Heart left ventricle (tissue), 16 donors: ENCODE data around the gene UBQLN1. TPM values are rescaled to one million over a fixed set of nuclear protein-coding genes. Genes with fewer than 3 reads are reported as not detected.
A peak's percentile ranks its signal among the peaks of the same experiment; 100 is the strongest.

Experiments used
- ATAC-seq, 4 donors: fragments of 200-7000 bp; cut with Tn5 transposase; one replicate each; pipeline ENCODE4 v1.9.1; 2020 to 2022; ENCODE audit warnings: moderate library complexity in 4 of 4, mild to moderate bottlenecking in 3 of 4, moderate number of reproducible peaks in 1 of 4
- DNase-seq, 5 donors: peaks; one replicate each; pipeline ENCODE4 v3.0.0-alpha.2; 2020
- H3K27ac ChIP-seq, 12 donors: fragments of 200-600 bp; sonication (generic) in 4 of 12; one replicate each; pipeline versions ENCODE4 v1.5.0 to v1.8.0; 2016 to 2022; ENCODE audit warnings: mild to moderate bottlenecking in 2 of 12
- H3K27me3 ChIP-seq, 9 donors: fragments of 200-600 bp; sonication (generic) in 2 of 9; one replicate each; pipeline versions ENCODE4 v1.5.1 to v1.8.0; 2016 to 2022; ENCODE audit warnings: mild to moderate bottlenecking in 3 of 9
- H3K36me3 ChIP-seq, 9 donors: fragments of 200-600 bp; sonication (generic) in 2 of 9; one replicate each; pipeline versions ENCODE4 v1.5.0 to v1.8.0; 2018 to 2022; ENCODE audit warnings: mild to moderate bottlenecking in 2 of 9
- H3K4me1 ChIP-seq, 12 donors: fragments of 200-600 bp; sonication (generic) in 4 of 12; one replicate each; pipeline versions ENCODE4 v1.5.0 to v1.8.0; 2016 to 2022; ENCODE audit warnings: mild to moderate bottlenecking in 3 of 12
- H3K4me3 ChIP-seq, 12 donors: fragments of 200-600 bp; sonication (generic) in 4 of 12; one replicate each; pipeline versions ENCODE4 v1.5.0 to v1.8.0; 2017 to 2022; ENCODE audit warnings: mild to moderate bottlenecking in 9 of 12, moderate library complexity in 4 of 12
- H3K9me3 ChIP-seq, 12 donors: fragments of 200-600 bp; sonication (generic) in 4 of 12; one replicate each; pipeline versions ENCODE4 v1.5.0 to v1.8.0; 2016 to 2022; ENCODE audit warnings: mild to moderate bottlenecking in 1 of 12
- CTCF ChIP-seq, 12 donors: fragments of 200-600 bp; sonication (generic) in 4 of 12; IDR thresholded peaks; one replicate each; pipeline versions ENCODE4 v1.5.0 to v1.8.0; 2018 to 2022; ENCODE audit warnings: antibody characterized with exemption in 12 of 12, mild to moderate bottlenecking in 5 of 12
- POLR2A ChIP-seq, 2 donors: fragments of 450-650 bp; IDR thresholded peaks; one replicate each; pipeline ENCODE4 v1.6.1; 2017; ENCODE audit warnings: antibody characterized with exemption in 2 of 2, mild to moderate bottlenecking in 2 of 2, moderate library complexity in 2 of 2
- WGBS, 4 donors: extraction: QIAGEN DNeasy Blood & Tissue Kit in 2 of 4; methylation state at CpG; one replicate each; pipeline versions ENCODE4 v1.1.5 to v1.1.7; 2013 to 2018; 5-methylcytosine and 5-hydroxymethylcytosine counted together
- intact Hi-C, 10 donors: fragments of 100-400 bp; cut with DNase I; formaldehyde crosslinking; loops; one replicate each; pipeline versions ENCODE4 v1.11.1 to v1.14.2; 2022
- polyA plus RNA-seq, 2 donors: library from polyadenylated mRNA; stranded (reverse); fragments of 200-250 nt; gene quantifications; one replicate each; pipeline ENCODE4 v1.2.3, GENCODE V29; 2013
- total RNA-seq, 9 donors: library from RNA; depleted of rRNA in 2 of 9; stranded (reverse); fragments of >200 nt in 2 of 9; fragmentation: NEBNext Ultra II Directional in 3 of 9; extraction: Animal tissue kit (Norgen Biotek cat#: 25700) in 3 of 9; gene quantifications; one replicate each; pipeline versions ENCODE4 v1.1.0 to v1.2.4, GENCODE V29; 2016 to 2023
- donor health status: ischemic (EF 13 %, LVEDD 7.1; RV severe dilation, severe dysfunction).
- donor health status: healthy with polysubstance abuse.
- donor health status: DM: no; HTN: yes; CAD: no.
- donor health status: DM: no; HTN: no; CAD: no.
- donor health status: ischemic (EF 25% LVEDD 6.9; RV normal size, moderate dysfunction).
- donor health status: ischemic (EF 25% LVEDD 5.7; RV mildly dilated, moderate dysfunction).
- donor health status: healthy.
- donor health status: DM: yes; HTN: yes; CAD: no.
- donor health status: ischemic (EF 35%, LVEDD 5.7; RV mildly dilated, moderate dysfunction).
- donor health status: nonischemic (EF 11% LVEDD 7.7; RV severe dilation, severe dysfunction).
- donor health status: DM: yes; HTN: yes; CAD: no.
- donor health status: PGD.
- donor health status: ischemic (EF 29% LVEDD 5.4; RV normal size, mild dysfunction).
- donor health status: nonischemic (EF 23%, LVEDD 6.1; RV moderate dilation, normal function).

The UBQLN1 gene
- total and polyA plus RNA-seq, 11 donors, result 24.2 to 144 (median 98.2) TPM

- intact Hi-C loops, result loop anchor here in 3 of 10 donors (10.0 kb wide), 2 partner anchors 75 to 215 kb away; partner anchors contain the start of gene IDNK (in 1 of the 3)
- Histone ChIP-seq H3K4me3 (no peak overlapping the region), H3K9me3 (peaks cover 0 to 2% (median 0%) of the 10 kb centered on the region in 12 donors), H3K36me3 (no peaks in the 10 kb centered on the region), H3K27ac (no peak overlapping the region), H3K27me3 (no peaks in the 10 kb centered on the region), H3K4me1 (peaks cover 0 to 79% (median 50%) of the 10 kb centered on the region in 12 donors)
- TF ChIP-seq CTCF (IDR thresholded peaks at IDR 0.05), result no peak
- TF ChIP-seq POLR2A (IDR thresholded peaks at IDR 0.05), result no peak
- DNase-seq (no peak), ATAC-seq (peak in 2 of 4 donors; percentile 6 to 37)
- 70 to 77% (median 74%) methylated on average over 3 of the region's 3 CpGs for WGBS, 4 donors
Measured at GRCh38 chr9:83699615-83700014, 8.1 kb downstream of the UBQLN1 start.

GRCh38 chr9:83698976-83699585 is 8.7 kb downstream of the UBQLN1 start:
- no peak overlapping the region for H3K27ac ChIP-seq
- H3K4me3 ChIP-seq, result no peak overlapping the region
- ATAC-seq, result peak in 1 of 4 donors; percentile 24
- H3K36me3 ChIP-seq, result no peaks in the 10 kb centered on the region
- 60 to 77% (median 72%) methylated on average over 4 of the region's 4 CpGs for WGBS, 4 donors
- H3K27me3 ChIP-seq, result no peaks in the 10 kb centered on the region
- TF ChIP-seq CTCF (IDR thresholded peaks at IDR 0.05), result no peak
- TF ChIP-seq POLR2A (IDR thresholded peaks at IDR 0.05), result no peak
- intact Hi-C loops, result no loop called here
- no peak for DNase-seq
- no peaks in the 10 kb centered on the region for H3K9me3 ChIP-seq
- peaks cover 0 to 76% (median 48%) of the 10 kb centered on the region in 12 donors for H3K4me1 ChIP-seq

GRCh38 chr9:83691492-83691891 is 16.3 kb downstream of the UBQLN1 start:
- WGBS, 4 donors, result 81 to 86% (median 84%) methylated on average over 3 of the region's 3 CpGs
- TF ChIP-seq POLR2A (IDR thresholded peaks at IDR 0.05), result no peak
- no peak for TF ChIP-seq CTCF (IDR thresholded peaks at IDR 0.05)
- Histone ChIP-seq H3K27me3 (no peaks in the 10 kb centered on the region), H3K4me1 (peaks cover 0 to 72% (median 37%) of the 10 kb centered on the region in 12 donors), H3K9me3 (no peaks in the 10 kb centered on the region), H3K4me3 (no peak overlapping the region), H3K36me3 (no peaks in the 10 kb centered on the region), H3K27ac (no peak overlapping the region)
- intact Hi-C loops, result no loop called here
- ATAC-seq, result no peak
- no peak for DNase-seq

GRCh38 chr9:83688921-83689320 is 18.8 kb downstream of the UBQLN1 start:
- ATAC-seq, result no peak
- H3K4me3 ChIP-seq, result no peak overlapping the region
- no peak overlapping the region for H3K27ac ChIP-seq
- peaks cover 0 to 72% (median 38%) of the 10 kb centered on the region in 12 donors for H3K4me1 ChIP-seq
- intact Hi-C loops, result no loop called here
- peaks cover 0 to 5% (median under 1%) of the 10 kb centered on the region in 9 donors for H3K36me3 ChIP-seq
- H3K27me3 ChIP-seq, result no peaks in the 10 kb centered on the region
- H3K9me3 ChIP-seq, result no peaks in the 10 kb centered on the region
- TF ChIP-seq CTCF (IDR thresholded peaks at IDR 0.05), result no peak
- TF ChIP-seq POLR2A (IDR thresholded peaks at IDR 0.05), result no peak
- DNase-seq, result no peak
- 86 to 89% (median 88%) methylated on average over 3 of the region's 3 CpGs for WGBS, 4 donors
